ENCODE results near the gene STXBP2.
A peak's percentile ranks its signal among the peaks of the same experiment; 100 is the strongest.
"Not testable (repeated sequence)": the region's sequence is repeated elsewhere in the genome, so short reads cannot be mapped to it uniquely, and the experiment has no call there.

Gene STXBP2

GRCh38 chr19:7638802-7639465 lies 2.0 kb downstream of the STXBP2 start:
- DNase-seq (ENCODE audit: insufficient read length): no peak
- FAIRE-seq: no peak
- TF ChIP-seq POLR2A (IDR thresholded peaks at IDR 0.05; ENCODE audit: low read depth, low read length) (no peak), TAF1 (IDR thresholded peaks at IDR 0.05; ENCODE audit: borderline replicate concordance, low read depth, low read length) (no peak), POLR2AphosphoS5 (IDR thresholded peaks at IDR 0.05; ENCODE audit: low read depth, low read length) (0 out of 2 replicates have a peak, but pooled peaks have one; percentile 18)

DNA sequence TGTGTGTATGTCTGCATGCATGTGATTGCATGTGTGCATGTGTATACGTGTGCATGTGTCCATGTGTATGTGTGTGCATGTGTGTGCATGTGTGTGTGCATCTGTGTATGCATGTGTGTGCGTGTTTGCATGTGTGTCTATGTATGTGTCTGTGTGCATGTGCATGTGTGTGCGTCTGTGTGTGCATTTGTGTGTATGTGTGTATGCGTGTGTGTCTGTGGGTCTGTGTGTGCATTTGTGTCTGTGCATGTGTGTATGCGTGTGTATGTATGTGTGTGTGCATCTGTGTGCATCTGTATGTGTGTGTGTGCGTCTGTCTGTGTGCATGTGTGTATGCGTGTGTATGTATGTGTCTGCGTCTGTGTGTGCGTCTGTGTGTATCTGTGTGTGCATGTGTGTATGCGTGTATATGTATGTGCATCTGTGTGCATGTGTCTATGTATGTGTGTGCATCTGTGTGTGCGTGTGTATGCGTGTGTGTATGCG lies 3.0 kb downstream of the STXBP2 start:
- peak; percentile 87 for FAIRE-seq
- TF ChIP-seq POLR2AphosphoS5 (IDR thresholded peaks at IDR 0.05; ENCODE audit: low read depth, low read length) (peak; percentile 52; the same call in 1 of the 2 replicates), POLR2A (IDR thresholded peaks at IDR 0.05; ENCODE audit: low read depth, low read length) (no peak), TAF1 (IDR thresholded peaks at IDR 0.05; ENCODE audit: borderline replicate concordance, low read depth, low read length) (no peak)
- DNase-seq (ENCODE audit: insufficient read length): no peak

DNA sequence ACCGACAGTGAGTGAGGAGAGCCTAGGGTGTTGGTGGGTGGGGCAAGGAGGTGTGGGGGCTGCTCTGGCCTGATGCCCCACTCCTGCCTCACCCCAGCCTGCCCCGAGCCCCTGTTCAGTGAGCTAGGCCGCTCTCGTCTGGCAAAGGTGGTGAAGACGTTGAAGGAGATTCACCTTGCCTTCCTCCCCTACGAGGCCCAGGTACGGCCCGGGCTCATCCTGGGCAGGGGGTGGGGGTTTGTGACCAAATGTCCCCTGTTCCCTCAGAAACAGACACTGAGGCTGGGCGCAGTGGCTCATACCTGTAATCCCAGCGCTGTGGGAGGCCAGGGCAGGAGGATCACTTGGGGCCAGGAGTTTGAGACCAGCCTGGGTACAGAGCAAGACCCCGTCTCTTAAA lies 3.9 kb downstream of the STXBP2 start:
- FAIRE-seq (no peak), DNase-seq (ENCODE audit: insufficient read length) (no peak)
- no peak for TF ChIP-seq POLR2AphosphoS5 (IDR thresholded peaks at IDR 0.05; ENCODE audit: low read depth, low read length)
- TF ChIP-seq TAF1 (IDR thresholded peaks at IDR 0.05; ENCODE audit: borderline replicate concordance, low read depth, low read length): no peak

DNA sequence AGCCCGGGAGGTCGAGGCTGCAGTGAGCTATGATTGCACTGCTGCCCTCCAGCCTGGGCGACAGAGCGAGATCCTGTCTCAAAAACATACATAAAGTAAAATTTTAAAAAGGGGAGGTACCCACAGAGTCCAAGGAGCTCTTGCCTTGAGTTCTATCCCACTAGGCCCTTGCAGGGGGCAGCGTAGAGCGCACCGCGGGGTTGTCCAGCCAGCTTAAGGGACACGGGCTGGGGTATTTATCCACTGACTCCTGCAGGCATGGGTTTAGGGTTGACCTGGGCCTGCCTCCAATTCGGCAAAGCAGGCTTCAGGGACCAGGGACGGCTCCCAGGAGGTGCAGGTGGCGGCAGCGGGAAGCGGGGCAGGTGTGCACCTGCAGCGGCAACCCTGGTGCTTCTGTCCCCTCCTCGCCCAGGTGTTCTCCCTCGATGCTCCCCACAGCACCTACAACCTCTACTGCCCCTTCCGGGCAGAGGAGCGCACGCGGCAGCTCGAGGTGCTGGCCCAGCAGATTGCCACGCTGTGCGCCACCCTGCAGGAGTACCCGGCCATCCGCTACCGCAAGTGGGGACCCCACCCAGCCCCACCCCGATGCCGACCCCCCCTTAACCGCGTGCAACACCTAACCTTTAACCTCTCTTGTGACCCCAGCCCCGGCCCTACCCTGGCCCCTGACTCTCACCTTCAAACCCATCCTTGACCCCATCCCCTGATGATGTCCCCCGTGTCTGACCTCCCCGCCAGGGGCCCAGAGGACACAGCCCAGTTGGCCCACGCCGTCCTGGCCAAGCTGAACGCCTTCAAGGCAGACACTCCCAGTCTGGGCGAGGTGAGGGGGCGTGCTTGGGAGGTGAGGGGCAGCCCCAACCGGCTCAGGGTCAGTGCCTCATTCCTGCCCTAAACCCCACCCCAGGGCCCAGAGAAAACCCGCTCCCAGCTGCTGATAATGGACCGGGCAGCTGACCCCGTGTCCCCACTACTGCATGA lies 4.7 kb downstream of the STXBP2 start:
- TF ChIP-seq TAF1 (IDR thresholded peaks at IDR 0.05; ENCODE audit: borderline replicate concordance, low read depth, low read length): no peak
- no peak for TF ChIP-seq POLR2A (IDR thresholded peaks at IDR 0.05; ENCODE audit: low read depth, low read length)
- TF ChIP-seq POLR2AphosphoS5 (IDR thresholded peaks at IDR 0.05; ENCODE audit: low read depth, low read length): no peak
- no peak for FAIRE-seq
- no peak for DNase-seq (ENCODE audit: insufficient read length)

GRCh38 chr19:7642295-7643030 lies 5.6 kb downstream of the STXBP2 start:
- FAIRE-seq (no peak), DNase-seq (ENCODE audit: insufficient read length) (no peak)
- TF ChIP-seq POLR2AphosphoS5 (IDR thresholded peaks at IDR 0.05; ENCODE audit: low read depth, low read length) (no peak), TAF1 (IDR thresholded peaks at IDR 0.05; ENCODE audit: borderline replicate concordance, low read depth, low read length) (no peak), POLR2A (IDR thresholded peaks at IDR 0.05; ENCODE audit: low read depth, low read length) (no peak)

DNA sequence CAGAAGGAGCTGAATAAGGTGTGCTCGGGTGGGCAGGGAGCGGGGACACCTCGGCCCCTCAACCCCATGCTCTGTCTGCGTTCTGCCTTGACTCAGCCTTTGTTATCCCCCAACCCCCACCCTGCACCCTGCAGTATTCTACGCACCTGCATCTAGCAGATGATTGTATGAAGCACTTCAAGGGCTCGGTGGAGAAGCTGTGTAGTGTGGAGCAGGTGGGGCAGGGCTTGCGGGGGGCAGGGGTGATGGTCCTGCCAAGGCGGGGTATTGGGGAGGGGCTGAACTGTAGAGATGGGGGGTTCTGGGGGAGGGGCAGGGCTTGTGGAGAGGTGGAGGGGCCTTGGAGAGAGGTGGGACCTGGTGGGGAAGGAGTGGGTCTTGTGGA lies 6.1 kb downstream of the STXBP2 start:
- no peak for DNase-seq (ENCODE audit: insufficient read length)
- TF ChIP-seq POLR2A (IDR thresholded peaks at IDR 0.05; ENCODE audit: low read depth, low read length) (no peak), TAF1 (IDR thresholded peaks at IDR 0.05; ENCODE audit: borderline replicate concordance, low read depth, low read length) (no peak), POLR2AphosphoS5 (IDR thresholded peaks at IDR 0.05; ENCODE audit: low read depth, low read length) (no peak)
- no peak for FAIRE-seq

DNA sequence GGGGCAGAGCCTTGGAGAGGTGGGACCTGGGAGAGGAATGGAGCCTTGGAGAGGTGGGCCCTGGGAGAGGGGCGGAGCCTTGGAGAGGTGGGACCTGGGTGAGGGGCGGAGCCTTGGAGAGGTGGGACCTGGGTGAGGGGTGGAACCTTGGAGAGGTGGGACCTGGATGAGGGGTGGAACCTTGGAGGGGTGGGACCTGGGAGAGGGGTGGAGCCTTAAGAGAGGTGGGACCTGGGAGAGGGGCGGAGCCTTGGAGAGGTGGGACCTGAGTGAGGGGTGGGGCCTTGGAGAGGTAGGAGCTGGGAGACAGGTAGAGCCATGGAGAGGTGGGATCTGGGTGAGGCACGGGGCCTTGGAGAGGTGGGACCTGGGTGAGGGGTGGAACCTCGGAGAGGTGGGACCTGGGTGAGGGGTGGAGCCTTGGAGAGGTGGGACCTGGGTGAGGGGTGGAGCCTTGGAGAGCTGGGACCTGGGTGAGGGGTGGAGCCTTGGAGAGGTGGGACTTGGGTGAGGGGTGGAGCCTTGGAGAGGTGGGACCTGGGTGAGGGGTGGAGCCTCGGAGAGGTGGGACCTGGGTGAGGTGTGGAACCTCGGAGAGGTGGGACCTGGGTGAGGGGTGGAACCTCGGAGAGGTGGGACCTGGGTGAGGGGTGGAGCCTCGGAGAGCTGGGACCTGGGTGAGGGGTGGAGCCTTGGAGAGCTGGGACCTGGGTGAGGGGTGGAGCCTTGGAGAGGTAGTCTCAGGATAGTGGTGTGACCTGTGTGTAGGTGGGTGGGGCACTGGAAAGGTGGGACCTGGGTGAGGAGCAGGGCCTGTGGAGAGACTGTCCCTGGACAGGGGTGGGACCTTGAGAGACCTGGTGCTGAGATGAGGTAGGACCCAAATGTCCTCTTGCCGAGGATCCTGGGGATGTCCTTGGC lies 7.0 kb downstream of the STXBP2 start:
- FAIRE-seq; DNase-seq (ENCODE audit: insufficient read length): not testable (repeated sequence)

DNA sequence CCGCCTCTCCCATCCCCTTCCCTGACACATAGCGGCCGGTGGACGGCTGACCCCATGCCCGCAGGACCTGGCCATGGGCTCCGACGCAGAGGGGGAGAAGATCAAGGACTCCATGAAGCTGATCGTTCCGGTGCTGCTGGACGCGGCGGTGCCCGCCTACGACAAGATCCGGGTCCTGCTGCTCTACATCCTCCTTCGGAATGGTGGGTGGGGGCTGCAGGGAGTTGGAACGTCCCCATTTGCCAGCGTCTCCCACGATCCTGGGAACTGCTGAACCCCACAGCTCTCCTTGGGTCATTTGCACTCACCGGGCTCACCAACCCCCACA lies 7.6 kb downstream of the STXBP2 start:
- no peak for FAIRE-seq
- DNase-seq (ENCODE audit: insufficient read length): no peak
- TF ChIP-seq POLR2A (IDR thresholded peaks at IDR 0.05; ENCODE audit: low read depth, low read length): no peak
- no peak for TF ChIP-seq POLR2AphosphoS5 (IDR thresholded peaks at IDR 0.05; ENCODE audit: low read depth, low read length)
- TF ChIP-seq TAF1 (IDR thresholded peaks at IDR 0.05; ENCODE audit: borderline replicate concordance, low read depth, low read length): no peak

DNA sequence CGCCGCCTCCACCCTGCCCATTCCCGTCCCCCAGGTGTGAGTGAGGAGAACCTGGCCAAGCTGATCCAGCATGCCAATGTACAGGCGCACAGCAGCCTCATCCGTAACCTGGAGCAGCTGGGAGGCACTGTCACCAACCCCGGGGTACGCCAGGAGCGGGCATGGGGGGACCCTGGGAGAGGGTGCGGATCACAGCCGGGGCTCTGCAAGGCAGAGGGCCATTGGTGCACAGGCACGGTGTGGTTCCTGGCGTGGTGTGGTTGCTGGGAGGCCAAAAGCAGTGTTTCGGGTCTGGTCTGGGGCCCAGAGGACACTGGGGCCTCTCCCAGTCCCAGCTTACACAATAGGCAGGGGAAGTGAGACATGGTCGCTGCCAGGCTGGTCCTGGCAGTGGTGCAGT lies 8.3 kb downstream of the STXBP2 start:
- no peak for DNase-seq (ENCODE audit: insufficient read length)
- no peak for TF ChIP-seq TAF1 (IDR thresholded peaks at IDR 0.05; ENCODE audit: borderline replicate concordance, low read depth, low read length)
- 0 out of 2 replicates have a peak, but pooled peaks have one; percentile 29 for TF ChIP-seq POLR2A (IDR thresholded peaks at IDR 0.05; ENCODE audit: low read depth, low read length)
- TF ChIP-seq POLR2AphosphoS5 (IDR thresholded peaks at IDR 0.05; ENCODE audit: low read depth, low read length): no peak
- FAIRE-seq: no peak

DNA sequence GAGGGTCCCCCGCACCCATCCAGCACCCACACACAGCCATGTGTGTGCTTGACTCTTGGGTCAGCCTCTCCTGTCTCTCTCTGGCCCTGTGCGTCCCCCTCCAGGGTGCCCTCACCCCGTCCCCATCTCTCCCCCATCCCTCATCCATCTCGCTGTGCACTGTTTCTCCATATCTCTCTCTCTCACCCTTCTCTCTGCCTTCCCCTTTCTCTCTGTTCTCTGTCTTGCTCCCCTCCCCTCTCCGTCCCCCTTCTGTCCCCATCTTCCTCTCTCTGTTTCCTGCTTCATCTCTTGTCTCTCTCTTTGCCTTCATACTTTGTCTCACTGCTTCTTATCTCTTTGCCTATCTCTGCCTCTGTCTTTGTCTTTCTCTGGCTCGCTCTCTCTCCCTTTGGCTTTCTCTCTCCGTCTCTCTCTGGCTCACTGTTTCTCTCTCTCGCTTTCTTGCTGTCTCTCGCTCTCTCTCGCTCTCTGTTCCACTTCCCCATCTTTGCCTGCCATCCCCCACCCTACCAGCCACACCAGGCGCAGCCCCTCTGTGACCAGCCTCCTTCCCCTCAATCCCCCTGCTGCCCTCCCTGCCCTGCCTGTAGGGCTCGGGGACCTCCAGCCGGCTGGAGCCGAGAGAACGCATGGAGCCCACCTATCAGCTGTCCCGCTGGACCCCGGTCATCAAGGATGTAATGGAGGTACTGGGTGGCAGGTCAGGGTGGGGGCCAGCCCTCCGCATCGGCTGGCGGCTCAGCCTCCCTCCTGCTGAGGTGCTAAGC lies 8.9 kb downstream of the STXBP2 start:
- FAIRE-seq: no peak
- TF ChIP-seq TAF1 (IDR thresholded peaks at IDR 0.05; ENCODE audit: borderline replicate concordance, low read depth, low read length): no peak
- no peak for DNase-seq (ENCODE audit: insufficient read length)
